Measurements from ENCODE around the gene UBE2J2.

The UBE2J2 gene

DNA sequence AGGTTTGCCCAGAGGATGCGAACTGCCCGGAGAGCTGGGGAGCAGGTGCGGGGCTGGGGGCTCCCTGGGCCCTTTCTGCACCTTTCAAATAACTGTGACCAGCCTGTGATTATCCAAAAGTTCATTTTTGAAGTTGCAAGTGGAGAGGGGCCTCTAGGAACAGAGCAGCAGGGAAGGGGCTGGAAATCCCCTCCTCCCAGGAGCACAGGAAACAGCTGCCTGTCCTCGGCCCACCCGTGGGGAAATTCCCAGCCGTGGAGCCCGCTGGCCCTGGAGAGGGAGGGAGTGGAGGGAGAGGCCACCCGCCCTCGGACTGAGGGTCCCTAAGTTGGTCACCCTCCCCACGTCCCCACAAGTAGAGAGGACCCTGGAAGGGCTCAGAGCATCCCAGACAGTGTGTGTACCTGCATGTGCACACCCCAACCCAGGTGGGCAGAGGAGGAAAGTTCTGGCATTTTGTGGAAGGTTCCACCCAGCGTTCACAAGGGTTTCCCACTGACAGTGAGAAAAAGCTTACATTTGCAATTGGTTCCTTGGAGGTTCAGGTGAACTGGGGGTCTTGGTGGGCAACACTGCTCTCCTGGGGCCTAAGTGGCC lies 58.5 kb downstream of the UBE2J2 start:
- DNase-seq (ENCODE audit: low read depth in 4 of 4, low spot score in 1 of 4): no peak

DNA sequence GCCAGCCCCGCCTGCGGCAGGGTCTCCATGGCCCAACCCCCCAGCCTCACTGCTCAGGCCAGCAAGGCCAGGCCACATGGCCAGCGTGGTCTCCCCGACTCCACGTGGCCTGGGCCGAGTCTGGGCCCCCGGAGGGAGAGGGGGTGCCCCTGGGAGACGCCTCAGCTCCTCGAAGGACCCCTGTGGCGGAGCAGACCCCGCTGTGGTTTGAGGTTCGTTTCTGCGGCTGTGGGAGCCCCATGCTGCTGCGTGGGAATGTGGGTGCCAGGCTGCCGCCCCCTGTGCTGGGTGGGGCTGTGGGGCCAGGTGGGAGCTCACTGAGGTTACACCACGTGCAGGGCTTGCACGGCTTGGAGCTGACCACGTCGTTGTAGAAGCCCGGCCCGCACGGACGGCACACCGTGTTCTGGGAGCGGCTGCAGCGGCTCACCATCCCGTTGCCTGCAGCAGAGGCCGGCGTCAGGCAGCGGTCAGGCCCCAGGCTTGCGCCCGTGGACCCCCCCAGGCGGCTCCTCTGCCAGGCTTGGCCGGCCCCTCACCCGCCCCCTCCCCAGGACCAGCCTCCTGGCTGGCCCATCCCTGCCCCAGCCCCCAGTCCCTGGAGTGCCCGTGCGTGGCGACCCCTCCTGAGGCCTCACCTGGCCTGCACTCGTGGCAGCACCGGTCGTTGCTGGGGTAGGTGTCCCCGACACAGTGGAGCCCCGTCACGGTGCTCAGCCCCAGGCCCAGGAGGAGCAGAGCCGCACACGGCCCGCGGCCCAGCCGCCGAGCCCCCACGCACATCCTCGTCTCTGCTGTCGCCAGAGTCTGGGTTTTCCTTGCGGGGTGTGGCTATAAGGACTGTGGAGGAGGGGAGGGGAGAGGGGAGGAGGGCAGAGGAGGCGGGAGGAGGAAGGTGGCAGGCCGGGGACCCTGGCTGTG lies 60.0 kb downstream of the UBE2J2 start, which contains the start of gene TNFRSF4:
TNFRSF4 (minus strand) TSS at position 809 of the 921 bp plus-strand sequence; CDS start at position 783, 26 bp downstream.
- DNase-seq (ENCODE audit: low read depth in 4 of 4, low spot score in 1 of 4): peak in 1 of 4 experiments; percentile 59

DNA sequence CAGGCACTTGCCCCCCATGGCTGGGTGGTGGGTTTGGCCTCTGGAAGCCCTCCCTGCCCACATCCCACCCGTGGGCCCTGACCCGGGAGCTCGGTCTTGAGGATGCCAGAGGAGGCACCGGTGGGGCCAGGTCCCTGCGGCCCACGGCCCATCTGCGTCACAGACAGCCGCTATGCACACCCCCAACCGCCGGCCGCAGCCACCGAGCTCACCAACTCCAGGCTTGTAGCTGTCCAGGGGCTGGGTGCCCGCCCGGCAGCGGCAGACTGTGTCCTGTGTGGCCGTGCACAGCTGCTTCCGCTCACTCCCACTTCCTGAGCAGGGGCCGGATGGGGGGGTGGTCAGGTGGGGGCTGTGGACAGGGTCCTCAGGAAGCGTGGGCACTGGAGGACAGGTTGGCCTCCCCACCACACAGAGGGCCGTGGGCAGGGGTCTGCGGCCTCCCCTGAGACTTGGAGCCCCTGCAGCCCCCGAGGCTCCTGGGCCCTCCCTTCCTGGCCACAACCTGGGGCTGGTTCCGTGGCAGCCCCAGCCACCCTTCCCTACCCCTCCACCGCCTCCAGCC lies 60.8 kb downstream of the UBE2J2 start:
- peak in 1 of 4 experiments; percentile 42 for DNase-seq (ENCODE audit: low read depth in 4 of 4, low spot score in 1 of 4)

DNA sequence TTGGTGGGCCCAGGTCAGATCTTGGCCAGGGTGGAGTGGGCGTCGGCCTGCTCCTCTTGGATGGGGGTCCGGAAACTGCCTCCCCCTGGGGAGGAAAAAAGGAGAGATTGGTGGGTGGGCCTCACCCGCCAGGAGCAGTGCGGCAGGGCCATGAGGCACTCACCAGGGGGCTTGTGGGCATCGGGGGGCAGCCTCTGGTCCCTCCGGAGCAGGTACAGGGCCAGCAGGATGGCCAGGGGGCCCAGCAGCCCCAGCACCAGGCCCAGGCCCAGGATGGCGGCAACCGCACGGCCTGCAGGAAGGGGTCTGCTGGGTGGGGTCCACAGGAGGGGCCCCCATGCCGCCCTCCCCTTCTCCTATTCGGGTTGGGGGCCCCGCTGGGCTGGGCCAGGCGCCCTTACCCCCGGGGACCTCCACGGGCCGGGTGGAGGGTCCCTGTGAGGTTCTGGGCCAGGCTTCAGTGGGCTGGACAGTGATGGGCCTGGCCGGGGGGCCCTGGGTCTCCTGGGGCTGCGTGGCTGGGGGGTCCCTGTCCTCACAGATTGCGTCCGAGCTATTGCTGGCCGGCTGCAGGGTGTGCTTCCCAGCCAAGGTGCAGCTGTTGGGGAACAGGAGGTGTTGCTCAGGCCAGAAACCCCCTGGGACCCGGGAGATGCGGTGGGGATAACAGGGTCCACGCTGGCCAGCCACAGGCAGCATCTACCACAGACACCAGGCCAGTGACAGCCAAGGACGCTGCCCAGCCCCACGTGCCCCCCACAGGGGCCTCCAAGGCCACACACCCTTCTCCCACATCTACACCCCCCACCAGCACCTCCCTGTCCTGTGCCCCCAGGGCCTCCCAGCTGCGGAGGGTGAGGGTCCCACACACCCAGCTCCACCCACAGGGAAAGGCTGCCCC lies 61.9 kb downstream of the UBE2J2 start:
- no peak for DNase-seq (ENCODE audit: low read depth in 4 of 4, low spot score in 1 of 4)

DNA sequence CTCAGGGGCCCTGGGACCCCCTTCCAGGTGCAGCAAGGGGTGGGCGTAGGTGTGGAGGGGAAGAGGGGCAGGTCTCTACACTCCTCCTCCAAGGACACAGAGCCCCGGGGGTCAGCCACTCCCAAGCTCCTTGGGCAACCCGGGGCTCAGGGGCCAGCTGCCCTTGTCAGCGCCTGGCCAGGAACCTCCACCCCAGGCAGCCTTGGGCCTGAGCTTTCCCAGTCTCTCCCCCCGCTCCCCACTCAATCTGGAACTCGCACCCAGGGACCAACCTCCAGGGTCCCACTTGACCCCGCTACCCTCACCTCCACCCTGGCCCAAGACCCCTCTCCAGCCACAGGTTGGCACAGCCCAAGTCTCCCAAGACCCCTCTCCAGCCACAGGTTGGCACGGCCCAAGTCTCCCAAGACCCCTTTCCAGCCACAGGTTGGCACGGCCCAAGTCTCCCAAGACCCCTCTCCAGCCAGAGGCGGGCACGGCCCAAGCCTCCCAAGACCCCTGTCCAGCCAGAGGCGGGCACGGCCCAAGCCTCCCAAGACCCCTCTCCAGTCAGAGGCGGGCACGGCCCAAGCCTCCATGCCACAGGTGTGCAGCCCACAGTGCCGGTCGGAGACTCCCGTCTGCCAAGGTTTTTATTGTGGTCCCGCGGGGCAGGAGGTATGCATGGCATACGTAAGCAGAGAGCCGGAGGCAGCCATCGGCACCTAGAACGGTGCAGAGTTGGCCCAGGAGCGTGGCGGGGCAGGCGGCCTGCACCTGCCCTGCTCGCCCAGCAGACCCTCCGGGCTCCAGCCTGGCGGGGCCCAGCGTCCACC lies 62.7 kb downstream of the UBE2J2 start:
- no peak for DNase-seq (ENCODE audit: low read depth in 4 of 4, low spot score in 1 of 4)

DNA sequence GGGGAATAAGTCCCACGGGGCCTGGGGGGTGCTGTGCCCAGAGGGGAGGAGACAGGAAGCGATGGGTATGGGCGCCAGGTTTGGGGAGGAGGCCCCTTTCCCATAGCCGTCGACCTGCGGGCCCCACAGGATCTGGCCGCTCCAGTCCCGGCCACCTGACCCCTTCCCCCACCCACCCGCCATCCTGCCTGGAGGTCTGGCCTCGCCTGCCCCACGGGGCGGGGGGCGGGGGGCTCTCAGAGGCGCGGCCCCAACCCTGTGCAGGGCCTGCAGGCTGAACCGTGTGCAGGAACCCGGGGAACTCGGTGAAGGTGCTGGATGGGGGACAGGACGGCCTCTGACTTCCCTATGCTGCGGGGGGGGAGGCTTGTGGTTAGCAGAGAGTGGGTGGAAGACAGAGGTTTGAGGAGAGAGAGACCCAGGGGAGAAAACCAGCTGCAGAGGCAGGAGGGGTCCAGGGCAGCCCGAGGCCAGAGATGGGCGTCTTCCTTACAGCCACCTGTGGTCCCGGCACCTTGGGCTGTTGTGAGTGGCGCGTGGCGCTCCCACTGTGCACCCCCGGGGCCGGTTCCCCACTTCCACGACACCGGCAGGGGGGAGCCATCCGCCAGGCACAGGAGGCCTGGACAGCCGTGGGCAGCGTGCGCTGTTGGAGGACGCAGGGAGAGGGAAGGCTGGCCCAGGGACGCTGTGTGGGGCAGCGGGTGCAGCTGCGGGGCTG lies 64.8 kb downstream of the UBE2J2 start:
- DNase-seq (ENCODE audit: low read depth in 4 of 4, low spot score in 1 of 4): peak in 1 of 4 experiments; percentile 52

DNA sequence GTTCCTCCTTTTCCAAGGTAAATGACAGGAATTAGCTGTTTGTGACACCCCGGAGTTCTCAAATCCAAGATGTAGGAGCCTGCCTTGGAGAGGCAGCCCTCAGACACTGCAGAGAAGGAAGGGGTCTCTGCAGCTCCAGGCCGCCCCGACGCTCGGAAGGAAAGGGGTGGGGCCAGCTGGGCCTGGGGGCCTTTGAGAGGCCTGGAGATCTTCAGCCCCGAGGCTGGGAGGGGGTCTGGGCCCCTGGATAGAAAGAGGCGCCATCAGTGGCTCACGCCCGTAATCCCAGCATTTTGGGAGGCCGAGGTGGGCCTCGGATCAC lies 66.1 kb downstream of the UBE2J2 start:
- no peak for DNase-seq (ENCODE audit: low read depth in 4 of 4, low spot score in 1 of 4)

DNA sequence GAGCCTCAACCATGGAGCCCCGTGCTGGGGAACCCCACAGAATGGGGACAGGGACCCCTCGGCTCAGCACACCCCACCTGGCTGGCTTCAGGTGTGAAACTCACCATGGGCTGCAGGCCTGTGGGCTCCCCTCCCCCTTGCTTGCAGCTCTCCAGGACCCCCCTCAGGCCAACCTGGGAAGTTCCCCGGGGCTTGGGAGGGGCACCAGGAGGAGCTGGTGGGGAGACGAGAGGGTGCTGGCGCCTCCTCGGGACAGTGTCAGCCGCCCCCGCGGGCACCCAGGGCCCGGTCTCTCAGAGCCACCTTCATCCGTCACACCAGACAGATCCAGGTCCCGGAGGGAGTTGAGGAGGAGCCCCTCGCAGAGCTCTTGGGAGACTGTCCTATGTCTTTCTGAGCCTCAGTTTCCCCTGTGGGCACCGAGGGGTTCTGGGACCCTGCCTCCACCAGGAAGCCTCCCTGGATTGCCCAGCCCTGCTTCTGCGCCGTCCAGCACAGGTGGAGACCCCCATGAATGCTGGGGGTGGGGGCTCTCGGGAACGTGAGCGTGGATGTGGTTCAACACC lies 66.6 kb downstream of the UBE2J2 start:
- DNase-seq (ENCODE audit: low read depth in 4 of 4, low spot score in 1 of 4): no peak

DNA sequence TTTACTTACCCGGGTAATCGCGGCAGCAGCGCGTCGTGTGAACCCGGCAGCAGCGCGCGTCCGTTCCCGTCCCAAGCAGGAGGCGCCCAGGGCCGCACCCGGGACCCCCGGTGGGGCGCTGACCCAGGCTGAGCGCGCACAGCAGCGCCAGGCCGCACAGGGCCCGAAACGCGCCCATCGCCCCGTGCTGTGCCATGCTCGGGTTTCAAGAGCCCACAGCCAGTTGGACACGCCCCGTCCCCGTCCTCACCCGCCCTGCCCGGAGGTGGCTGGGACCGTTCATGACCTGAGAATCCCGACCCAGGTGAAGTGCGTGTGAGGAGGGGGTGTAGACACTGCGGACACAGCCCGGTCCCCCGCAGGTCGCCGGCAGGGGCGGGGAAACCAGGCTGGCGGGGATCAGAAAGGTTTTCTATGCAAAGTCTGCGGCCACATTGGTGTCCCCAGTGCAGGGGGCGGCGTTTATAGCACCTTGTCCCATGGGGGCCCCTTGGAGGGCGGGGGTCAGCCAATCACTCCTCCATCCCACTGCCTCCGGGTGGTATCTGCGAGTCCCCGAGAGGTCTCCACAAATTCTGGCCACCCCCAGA lies 67.2 kb downstream of the UBE2J2 start, which contains the start of gene TNFRSF18:
TNFRSF18 (minus strand) TSS at position 217 of the 590 bp plus-strand sequence; CDS start at position 196, 21 bp downstream.
- peak in 1 of 4 experiments; percentile 49 for DNase-seq (ENCODE audit: low read depth in 4 of 4, low spot score in 1 of 4)

DNA sequence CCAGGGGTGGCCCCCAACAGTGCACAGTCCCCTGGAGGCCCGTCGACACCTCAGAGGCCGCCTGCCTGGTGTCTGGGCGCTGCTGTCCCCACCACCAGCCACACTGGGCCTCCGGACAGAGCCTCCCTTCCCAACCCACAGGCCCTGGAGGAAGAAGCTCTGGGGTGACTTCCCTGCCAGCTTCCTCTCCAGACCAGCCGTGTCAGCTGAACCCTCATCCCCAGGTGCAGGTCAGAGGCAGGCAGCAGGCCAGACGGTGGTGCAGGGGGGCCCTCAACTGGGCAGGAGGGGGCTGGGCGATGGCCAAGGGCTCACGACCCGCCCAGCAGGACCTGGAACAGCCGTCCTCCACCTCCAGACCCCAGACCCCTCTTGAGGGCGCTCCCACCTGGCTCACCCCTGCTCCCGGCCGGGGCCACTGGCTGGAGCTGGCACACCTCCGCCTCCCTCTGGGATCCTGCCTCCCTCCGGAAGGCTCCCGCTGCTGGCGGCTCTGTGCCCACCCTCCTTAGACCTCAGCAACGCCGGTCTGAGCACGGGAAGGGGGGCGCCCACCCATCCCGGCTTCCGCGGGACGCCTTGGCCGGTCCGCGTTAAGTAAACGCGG lies 67.8 kb downstream of the UBE2J2 start:
- no peak for DNase-seq (ENCODE audit: low read depth in 4 of 4, low spot score in 1 of 4)

DNA sequence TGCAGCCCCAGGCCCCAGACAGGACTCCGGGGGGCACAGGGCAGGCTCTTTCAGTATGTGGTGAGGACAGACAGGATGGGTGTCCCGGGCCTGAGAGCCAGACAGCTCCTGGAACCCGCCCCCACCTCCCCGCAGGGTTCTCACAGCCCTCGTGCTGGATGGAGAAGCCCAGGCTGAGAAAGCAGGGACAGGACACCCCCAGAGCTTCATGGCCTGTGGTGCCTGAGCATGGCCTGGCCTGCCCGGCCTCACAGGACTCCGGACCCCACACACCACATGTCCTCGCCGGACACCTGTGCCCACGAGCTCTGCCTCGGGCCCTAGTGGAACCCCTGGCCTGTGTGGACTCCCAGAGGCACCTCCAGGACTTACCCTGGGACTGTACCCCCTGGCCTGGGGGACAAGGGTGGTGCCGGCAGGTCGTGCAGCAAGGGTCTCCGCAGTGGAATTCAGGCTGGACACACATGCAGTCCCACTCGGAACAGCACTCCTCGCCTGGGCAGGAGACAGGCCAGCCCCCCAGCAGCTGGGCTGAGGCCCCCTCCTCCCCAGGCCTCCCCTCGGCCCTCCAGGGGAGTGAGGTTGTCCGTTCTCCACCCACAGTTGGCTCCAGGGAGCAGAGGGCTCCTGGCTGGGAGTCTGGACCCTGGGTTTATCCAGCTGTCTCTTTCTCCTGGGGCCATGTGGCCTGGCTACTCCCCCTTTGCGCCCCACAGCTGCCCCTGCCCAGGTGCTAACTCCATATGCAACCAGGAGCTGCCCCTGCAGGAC lies 68.5 kb downstream of the UBE2J2 start:
- DNase-seq (ENCODE audit: low read depth in 4 of 4, low spot score in 1 of 4): no peak

DNA sequence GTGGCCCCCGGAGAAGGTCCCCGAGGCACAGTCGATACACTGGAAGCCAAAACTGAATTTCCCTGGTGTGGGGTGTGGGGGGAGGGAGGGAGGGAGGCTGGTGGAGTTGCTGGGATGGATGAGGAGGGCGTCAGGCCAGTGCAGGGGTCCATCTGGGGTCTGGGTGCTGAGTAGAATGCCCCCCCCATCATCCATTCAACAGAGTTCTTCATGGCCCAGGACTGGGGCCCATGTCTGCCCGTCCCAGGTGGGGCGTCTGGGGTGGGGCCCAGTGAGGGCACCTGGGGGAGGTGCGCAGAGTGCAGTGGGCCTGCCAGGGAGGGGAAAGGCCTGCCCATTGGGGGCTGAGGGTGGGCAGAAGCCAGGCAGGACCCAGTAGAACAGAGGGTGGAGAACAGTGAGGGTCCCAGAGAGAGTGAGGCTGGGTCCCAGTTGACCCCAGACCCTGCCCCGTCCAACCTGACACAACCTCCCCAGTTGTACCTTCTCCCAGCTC lies 69.2 kb downstream of the UBE2J2 start:
- DNase-seq (ENCODE audit: low read depth in 4 of 4, low spot score in 1 of 4): no peak
